Dermis blood vessel endothelial cell (primary cell): Measurements from ENCODE around the gene PLK4. TPM values are rescaled to one million over a fixed set of nuclear protein-coding genes. Genes with fewer than 3 reads are reported as not detected.
A peak's percentile ranks its signal among the peaks of the same experiment; 100 is the strongest.
"Not testable (repeated sequence)": the region's sequence is repeated elsewhere in the genome, so short reads cannot be mapped to it uniquely, and the experiment has no call there.

Experiments used
- DNase-seq: peaks from one replicate; pipeline ENCODE4 v3.0.0; 2010
- total RNA-seq: library from RNA; depleted of rRNA; stranded (reverse); fragments of >200 nt; gene quantifications from 2 replicates; pipeline ENCODE4 v1.2.3, GENCODE V29; 2014

The PLK4 gene
- 7.1 and 25.7 TPM in 2 replicates for total RNA-seq

GRCh38 chr4:127880763-127881562, at the start of gene PLK4:
Gene PLK4, plus strand, starts transcription at chr4:127880893. Its CDS starts 242 bp downstream, at chr4:127881135.
- peak; percentile 97 for DNase-seq

GRCh38 chr4:127832585-127832984, 48.1 kb upstream of the PLK4 start:
- no peak for DNase-seq

DNA sequence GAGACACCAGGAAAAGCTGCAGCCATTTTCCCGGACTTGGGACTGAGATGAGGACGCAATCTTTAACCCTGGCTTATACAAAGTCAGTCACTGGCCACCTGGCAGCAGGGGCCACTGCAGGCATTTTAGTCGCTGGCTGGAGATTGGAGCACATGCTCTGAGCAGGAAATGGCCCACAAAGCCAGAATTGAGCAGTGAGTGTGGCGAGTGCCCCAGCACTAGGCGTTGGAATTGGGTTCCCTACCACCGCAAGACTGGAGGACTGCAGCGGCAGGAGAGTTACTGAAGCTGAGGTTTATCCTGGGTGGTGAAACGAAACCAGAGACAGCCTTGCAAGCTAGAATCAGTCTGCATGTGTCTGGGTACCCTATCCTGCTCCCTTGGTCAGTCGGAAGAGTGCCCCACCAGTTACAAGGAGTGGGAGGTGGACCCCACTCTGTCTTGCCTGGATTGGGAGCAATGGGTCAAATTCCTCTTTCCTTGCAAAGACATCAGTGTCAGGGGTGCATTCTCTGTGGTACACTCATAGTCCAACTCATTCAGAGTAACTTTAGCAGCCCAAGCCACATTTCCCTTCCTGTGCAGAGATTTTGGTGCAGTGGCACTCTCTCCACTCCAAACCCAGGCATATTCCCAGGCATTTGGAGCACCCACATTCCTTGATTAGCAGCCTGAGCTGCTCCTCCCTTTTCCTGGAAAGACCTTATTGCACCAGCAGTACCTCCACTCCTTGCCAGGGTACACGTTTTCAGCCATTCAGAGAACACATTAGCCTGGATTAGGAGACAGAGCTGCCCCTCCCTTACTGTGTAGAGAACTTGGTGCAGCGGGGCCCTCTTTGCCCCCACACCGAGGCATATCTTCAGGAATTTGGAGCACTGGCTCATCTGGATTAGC, 36.7 kb upstream of the PLK4 start:
- no peak for DNase-seq

DNA sequence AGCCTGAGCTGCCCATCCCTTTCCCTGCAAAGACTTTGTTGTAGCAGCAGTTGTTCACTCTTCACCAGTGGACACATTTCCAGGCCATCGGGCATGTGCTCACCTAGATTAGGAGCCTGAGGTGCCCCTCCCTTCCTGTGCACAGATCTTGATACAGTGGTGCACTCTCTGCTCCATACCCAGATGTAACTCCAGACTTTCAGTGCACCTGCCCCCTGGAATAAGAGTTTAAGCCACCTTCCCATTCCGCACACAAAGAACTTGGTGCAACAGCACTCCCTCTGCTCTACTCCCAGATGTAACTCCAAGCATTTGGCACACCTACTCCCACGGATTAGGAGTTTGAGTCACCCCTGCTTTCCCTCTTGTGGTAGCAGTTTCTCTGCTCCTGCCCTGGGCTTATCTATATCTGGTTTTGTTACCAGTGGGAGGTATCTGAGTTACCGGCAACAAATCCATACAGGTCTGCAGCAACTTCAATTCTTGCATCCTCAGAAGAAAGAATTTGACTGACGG, 36.0 kb upstream of the PLK4 start:
- no peak for DNase-seq

DNA sequence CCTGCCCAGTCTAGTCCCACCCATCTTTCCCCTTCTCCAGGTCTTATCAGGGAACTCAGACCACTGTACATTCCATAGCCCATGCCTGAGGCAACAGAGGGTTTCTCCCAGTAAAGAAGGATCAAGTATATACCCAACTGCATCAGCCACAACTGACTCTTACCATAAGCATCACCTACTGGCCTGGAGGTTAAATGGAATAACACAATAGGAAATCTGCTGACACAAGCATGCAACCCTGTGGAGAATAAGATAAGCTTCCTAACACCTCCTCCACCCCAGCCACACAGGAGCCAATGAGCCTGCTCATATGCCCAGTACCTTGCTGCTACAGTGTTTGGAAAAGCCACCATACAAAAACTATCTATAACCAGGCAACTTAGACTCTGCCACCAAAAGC, 34.6 kb upstream of the PLK4 start:
- DNase-seq, result no peak

- DNase-seq, result no peak
Observed at GRCh38 chr4:127846765-127847164, 33.9 kb upstream of the PLK4 start.

DNA sequence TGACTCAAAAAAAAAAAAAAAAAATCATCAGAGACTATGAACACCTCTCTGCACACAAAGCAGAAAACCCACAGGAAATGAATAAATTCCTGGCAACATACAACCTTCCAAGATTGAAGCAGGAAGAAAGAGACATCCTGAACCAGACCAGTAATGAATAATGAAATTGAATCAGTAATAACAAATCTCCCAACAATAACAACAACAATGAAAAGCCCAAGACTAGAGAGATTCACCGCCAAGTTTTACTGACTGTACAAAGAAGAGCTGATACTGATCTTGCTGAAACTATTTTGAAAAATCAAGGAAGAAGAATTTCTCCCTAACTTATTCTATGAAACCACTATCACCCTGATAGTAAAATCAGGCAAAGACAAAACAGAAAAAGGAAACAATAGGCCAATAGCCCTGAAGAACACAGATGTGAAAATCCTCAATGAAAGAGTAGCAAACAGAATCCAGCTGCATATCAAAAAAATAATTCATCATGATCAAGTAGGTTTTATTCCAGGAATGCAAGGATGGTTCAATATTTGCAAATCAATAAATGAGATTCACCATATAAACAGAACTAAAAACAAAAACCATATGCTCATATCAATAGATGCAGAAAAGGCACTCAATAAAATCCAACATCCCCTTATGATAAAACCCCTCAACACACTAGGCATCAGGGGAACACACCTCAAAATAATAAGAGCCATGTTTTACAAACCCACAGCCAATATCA, 31.0 kb upstream of the PLK4 start:
- DNase-seq, result peak; percentile 42

DNA sequence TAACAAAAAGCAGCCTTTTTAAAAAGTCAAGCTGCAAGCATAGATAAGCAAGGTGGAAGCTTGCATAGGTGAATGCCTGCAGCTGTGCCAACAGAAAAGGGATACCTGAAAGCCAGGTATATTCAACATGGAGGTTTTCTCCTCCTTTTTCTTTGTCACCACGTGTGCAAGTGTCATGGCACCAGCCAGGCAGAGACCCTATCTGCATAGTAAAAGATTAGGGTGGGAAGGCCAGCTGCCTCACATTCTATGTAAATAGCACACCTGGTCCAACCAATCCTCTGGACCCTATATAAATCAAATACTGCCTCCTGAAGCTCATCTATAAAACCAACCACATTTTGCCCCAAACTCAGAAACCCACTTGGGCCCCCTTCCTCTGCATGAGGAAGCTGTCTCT, 28.0 kb upstream of the PLK4 start:
- no peak for DNase-seq

GRCh38 chr4:127856196-127856812, 24.4 kb upstream of the PLK4 start:
- DNase-seq, result no peak

GRCh38 chr4:127856813-127857447, 23.8 kb upstream of the PLK4 start:
- DNase-seq, result peak; percentile 28

- no peak for DNase-seq
Observed at GRCh38 chr4:127857641-127858040, 23.1 kb upstream of the PLK4 start.

DNA sequence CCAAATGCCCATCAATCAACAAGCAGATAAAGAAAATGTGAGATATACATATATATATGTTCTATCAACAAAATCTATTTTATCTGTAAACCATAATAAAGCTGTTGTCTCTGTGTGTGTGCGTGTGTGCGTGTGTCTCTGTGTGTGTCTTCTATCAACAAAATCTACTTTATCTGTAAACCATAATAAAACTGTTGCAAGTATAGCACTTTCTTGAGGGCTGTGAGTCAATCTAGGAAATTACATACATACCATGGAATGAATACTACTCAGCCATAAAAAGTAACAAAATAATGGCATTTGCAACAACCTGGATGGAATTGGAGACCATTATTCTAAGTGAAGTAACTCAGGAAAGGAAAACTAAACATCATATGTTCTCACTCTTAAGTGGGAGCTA, 12.5 kb upstream of the PLK4 start:
- DNase-seq, result no peak

- DNase-seq, result no peak
Observed at GRCh38 chr4:127870281-127870680, 10.4 kb upstream of the PLK4 start.

DNA sequence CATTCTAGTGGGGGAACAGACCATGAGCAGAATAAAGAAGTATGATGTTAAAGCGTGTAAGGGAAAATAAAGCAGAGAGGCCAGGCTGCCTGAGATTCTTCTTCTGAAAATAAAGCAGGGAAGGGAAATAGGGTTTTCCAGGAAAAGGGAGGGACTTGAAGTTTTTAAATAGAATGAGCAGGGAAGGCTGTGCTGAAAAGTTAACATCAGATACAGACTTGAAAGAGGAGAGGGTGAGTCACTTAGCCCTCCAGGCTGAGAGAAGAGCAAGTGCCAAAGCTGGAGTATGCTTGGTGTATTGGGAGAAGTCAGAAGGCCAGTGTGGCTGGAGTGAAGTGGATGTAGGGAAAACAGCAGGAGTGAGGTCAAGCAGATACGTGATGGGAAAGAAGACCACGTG, 10.0 kb upstream of the PLK4 start:
- peak; percentile 67 for DNase-seq

DNA sequence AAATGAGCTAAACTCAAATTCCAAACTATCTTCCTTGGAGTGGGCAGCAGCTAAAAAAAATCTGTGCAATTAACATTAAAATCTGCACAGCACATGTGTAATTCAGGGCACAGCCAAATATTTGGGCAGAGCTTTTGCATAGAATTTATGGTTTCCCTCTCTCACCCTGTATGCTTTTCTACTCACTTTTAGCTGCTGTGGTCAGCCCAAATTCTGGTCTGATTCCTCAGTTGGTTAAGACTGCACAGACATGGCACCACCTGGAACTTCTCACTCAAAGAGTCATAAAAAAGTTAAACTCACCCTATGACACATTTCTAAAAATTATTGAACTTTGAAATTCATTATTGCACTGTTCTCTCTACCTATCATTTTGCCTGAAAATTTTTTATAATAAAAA, 4.9 kb upstream of the PLK4 start:
- DNase-seq, result no peak

DNA sequence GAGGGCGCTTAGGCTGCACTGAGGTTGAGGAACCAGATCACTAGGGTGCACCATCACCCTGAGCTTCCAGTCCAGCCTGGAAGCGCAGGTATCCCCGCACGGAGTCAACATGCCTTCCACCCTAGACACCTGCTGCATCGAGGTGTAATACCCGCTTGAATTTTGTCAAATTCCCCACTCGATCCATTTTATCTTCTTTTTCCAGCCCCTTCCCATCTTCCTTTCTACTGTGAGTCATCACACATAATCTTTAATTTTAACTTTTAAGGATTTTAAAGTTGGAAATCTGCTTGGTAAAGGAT, 821 bp downstream of the PLK4 start:
- no peak for DNase-seq

DNA sequence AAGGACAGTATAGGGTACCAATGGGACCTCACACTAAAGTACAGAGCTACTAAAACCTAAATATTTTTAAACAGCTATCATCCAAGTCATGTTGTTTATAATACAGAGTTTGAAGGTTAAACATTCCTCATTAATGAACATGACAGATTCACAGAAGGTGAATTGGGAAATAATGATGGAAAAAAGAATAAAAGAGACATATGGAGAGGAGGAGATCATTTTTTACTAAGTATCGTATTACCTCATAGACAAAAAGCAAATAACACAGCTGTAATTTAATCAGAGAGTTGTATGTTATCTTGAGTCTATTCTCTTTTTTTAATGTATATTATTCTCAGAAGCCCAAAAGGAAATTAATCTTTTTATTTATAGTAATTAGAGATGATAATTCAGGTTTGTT, 7.9 kb downstream of the PLK4 start:
- DNase-seq, result no peak

DNA sequence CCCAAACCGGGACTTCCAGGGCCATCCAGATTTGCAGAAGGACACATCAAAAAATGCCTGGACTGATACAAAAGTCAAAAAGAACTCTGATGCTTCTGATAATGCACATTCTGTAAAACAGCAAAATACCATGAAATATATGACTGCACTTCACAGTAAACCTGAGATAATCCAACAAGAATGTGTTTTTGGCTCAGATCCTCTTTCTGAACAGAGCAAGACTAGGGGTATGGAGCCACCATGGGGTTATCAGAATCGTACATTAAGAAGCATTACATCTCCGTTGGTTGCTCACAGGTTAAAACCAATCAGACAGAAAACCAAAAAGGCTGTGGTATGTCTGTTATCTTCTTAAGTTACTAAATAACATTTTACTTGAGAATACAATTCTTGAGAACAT, 9.2 kb downstream of the PLK4 start:
- no peak for DNase-seq

GRCh38 chr4:127896069-127896468, 15.4 kb downstream of the PLK4 start:
- no peak for DNase-seq

- no peak for DNase-seq
Observed at GRCh38 chr4:127896528-127896927, 15.8 kb downstream of the PLK4 start.

DNA sequence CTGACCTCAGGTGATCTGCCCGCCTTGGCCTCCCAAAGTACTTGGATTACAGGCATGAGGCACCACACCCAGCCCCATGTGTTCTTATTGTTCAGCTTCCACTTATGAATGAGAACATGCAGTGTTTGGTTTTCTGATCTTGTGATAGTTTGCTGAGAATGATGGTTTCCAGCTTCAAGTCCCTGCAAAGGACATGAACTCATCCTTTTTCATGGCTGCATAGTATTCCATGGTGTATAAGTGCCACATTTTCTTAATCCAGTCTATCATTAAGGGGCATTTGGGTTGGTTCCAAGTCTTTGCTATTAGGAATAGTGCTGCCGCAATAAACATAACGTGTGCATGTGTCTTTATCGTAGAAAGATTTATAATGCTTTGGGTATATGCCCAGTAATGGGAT, 19.0 kb downstream of the PLK4 start:
- not testable (repeated sequence) for DNase-seq

GRCh38 chr4:127905029-127905428, 24.3 kb downstream of the PLK4 start:
- DNase-seq, result no peak
